ENCODE results near the gene PCARE. TPM values are rescaled to one million over a fixed set of nuclear protein-coding genes. Genes with fewer than 3 reads are reported as not detected.

The PCARE gene
- total RNA-seq, 1 donor from 2014 or later, result not detected

DNA sequence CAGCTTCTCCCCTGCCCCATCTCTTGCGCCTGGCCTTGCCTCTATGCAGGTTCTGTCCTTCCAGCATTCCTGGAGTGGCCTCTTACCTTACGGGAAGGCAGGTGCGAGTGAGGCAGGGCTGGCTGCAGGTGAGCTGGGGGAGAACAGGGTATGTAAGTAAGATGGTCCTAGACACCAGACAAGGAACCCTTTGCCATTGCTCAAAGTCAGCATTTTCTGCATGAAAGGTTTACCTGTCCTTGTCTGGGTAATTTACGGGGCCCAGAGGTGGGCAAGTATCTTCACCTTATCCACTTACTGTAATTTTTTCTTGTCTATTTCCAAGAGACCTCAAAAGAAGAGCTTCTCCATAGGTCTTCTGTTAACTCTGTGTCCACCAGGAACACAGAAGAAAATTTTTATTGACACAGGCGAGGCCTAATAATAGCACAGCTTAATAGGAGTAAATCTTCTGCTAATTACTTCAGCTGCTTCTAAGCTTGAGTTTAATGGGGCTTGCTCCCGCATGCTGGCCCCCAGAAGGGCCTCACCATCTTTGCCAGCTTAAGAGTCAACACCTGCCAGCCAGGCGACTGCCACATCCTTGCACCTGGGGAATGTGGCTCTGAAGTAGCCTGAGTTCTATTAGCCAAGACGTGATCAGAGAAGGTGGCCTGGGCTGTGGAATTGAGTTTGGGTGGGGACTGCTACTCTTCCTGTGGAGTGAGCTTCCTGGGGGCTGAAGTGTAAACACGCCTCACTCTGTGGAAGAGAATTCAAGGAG, 27.1 kb downstream of the PCARE start:
- H3K27me3 ChIP-seq (ENCODE audit: control insufficient read depth, insufficient read depth, low read length), result peaks cover 4% of the 10 kb centered on the region
- no peak overlapping the region for H3K4me3 ChIP-seq (ENCODE audit: low read depth, low read length)
- DNase-seq (ENCODE audit: low read depth), result no peak
- TF ChIP-seq, protein P1, sequence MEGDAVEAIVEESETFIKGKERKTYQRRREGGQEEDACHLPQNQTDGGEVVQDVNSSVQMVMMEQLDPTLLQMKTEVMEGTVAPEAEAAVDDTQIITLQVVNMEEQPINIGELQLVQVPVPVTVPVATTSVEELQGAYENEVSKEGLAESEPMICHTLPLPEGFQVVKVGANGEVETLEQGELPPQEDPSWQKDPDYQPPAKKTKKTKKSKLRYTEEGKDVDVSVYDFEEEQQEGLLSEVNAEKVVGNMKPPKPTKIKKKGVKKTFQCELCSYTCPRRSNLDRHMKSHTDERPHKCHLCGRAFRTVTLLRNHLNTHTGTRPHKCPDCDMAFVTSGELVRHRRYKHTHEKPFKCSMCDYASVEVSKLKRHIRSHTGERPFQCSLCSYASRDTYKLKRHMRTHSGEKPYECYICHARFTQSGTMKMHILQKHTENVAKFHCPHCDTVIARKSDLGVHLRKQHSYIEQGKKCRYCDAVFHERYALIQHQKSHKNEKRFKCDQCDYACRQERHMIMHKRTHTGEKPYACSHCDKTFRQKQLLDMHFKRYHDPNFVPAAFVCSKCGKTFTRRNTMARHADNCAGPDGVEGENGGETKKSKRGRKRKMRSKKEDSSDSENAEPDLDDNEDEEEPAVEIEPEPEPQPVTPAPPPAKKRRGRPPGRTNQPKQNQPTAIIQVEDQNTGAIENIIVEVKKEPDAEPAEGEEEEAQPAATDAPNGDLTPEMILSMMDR (IDR thresholded peaks at IDR 0.05; ENCODE audit: insufficient read depth, low read length, poor library complexity, severe bottlenecking), result no peak
- H3K36me3 ChIP-seq (ENCODE audit: control insufficient read depth, insufficient read depth, low read length), result no peaks in the 10 kb centered on the region

DNA sequence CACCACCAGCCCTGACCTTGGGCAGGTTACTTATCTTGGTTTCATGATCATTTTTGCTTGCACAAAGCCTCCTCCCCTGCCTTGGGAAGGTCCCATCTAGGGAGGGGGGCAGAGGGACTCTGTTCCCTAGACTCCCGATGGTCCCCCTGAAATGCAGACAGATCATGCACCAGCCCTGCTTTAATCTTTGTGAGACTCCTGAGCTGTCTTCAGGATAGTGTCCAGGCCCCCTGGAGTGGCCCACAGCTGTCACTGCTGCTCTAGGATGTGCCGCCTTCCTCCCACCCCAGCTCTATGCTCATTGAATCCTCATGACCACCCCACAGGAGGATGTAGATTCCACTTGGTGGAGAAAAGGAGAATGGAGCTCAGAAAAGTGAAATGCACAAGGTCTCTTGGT, 28.0 kb downstream of the PCARE start:
- no peak for DNase-seq (ENCODE audit: low read depth)
- TF ChIP-seq, protein P1 (IDR thresholded peaks at IDR 0.05; ENCODE audit: insufficient read depth, low read length, poor library complexity, severe bottlenecking), result no peak
- no peaks in the 10 kb centered on the region for H3K36me3 ChIP-seq (ENCODE audit: control insufficient read depth, insufficient read depth, low read length)
- H3K27me3 ChIP-seq (ENCODE audit: control insufficient read depth, insufficient read depth, low read length), result peaks cover 4% of the 10 kb centered on the region
- H3K4me3 ChIP-seq (ENCODE audit: low read depth, low read length), result no peak overlapping the region

DNA sequence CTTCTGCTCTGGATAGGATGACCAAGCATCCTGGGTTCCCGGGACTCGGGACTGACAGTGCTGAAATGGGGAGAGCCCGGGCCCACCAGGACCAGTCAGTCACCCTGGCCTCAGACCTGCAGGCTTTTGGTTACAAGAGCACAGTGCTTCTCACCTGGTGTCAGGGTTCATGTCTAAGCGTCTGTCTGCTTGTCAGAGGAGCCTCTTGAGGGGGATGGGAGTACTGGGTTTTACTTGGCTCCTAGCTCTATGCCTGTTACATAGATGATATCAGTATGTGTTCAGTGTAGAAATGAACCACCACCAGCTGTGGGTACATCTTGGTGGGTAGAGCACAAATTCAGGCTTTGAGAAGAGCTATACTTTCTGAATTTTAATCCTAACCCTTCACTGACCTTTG, 29.9 kb downstream of the PCARE start:
- TF ChIP-seq, protein P1 (IDR thresholded peaks at IDR 0.05; ENCODE audit: insufficient read depth, low read length, poor library complexity, severe bottlenecking), result no peak
- peaks cover 4% of the 10 kb centered on the region for H3K27me3 ChIP-seq (ENCODE audit: control insufficient read depth, insufficient read depth, low read length)
- no peak overlapping the region for H3K4me3 ChIP-seq (ENCODE audit: low read depth, low read length)
- H3K36me3 ChIP-seq (ENCODE audit: control insufficient read depth, insufficient read depth, low read length), result no peaks in the 10 kb centered on the region
- DNase-seq (ENCODE audit: low read depth), result no peak

- no peaks in the 10 kb centered on the region for H3K36me3 ChIP-seq (ENCODE audit: control insufficient read depth, insufficient read depth, low read length)
- peaks cover 4% of the 10 kb centered on the region for H3K27me3 ChIP-seq (ENCODE audit: control insufficient read depth, insufficient read depth, low read length)
- H3K4me3 ChIP-seq (ENCODE audit: low read depth, low read length), result no peak overlapping the region
- TF ChIP-seq, protein P1 (IDR thresholded peaks at IDR 0.05; ENCODE audit: insufficient read depth, low read length, poor library complexity, severe bottlenecking), result no peak
- no peak for DNase-seq (ENCODE audit: low read depth)
These were observed 31.7 kb downstream of the PCARE start for GRCh38 chr2:29042561-29043075.

- no peak for DNase-seq (ENCODE audit: low read depth)
- no peak overlapping the region for H3K4me3 ChIP-seq (ENCODE audit: low read depth, low read length)
- TF ChIP-seq, protein P1 (IDR thresholded peaks at IDR 0.05; ENCODE audit: insufficient read depth, low read length, poor library complexity, severe bottlenecking), result no peak
- no peaks in the 10 kb centered on the region for H3K27me3 ChIP-seq (ENCODE audit: control insufficient read depth, insufficient read depth, low read length)
- H3K36me3 ChIP-seq (ENCODE audit: control insufficient read depth, insufficient read depth, low read length), result no peaks in the 10 kb centered on the region
These were observed 33.1 kb downstream of the PCARE start for GRCh38 chr2:29041161-29041660.

All from kidney epithelial cell (primary cell).